Midbrain (tissue), 1 donor: ENCODE results near the gene THBS2.
"Not testable (repeated sequence)": the region's sequence is repeated elsewhere in the genome, so short reads cannot be mapped to it uniquely, and the experiment has no call there.

Experiments used
- DNase-seq: peaks from one replicate; lab custom pipeline; 2025; lab: John Stamatoyannopoulos, UW

THBS2 gene

DNA sequence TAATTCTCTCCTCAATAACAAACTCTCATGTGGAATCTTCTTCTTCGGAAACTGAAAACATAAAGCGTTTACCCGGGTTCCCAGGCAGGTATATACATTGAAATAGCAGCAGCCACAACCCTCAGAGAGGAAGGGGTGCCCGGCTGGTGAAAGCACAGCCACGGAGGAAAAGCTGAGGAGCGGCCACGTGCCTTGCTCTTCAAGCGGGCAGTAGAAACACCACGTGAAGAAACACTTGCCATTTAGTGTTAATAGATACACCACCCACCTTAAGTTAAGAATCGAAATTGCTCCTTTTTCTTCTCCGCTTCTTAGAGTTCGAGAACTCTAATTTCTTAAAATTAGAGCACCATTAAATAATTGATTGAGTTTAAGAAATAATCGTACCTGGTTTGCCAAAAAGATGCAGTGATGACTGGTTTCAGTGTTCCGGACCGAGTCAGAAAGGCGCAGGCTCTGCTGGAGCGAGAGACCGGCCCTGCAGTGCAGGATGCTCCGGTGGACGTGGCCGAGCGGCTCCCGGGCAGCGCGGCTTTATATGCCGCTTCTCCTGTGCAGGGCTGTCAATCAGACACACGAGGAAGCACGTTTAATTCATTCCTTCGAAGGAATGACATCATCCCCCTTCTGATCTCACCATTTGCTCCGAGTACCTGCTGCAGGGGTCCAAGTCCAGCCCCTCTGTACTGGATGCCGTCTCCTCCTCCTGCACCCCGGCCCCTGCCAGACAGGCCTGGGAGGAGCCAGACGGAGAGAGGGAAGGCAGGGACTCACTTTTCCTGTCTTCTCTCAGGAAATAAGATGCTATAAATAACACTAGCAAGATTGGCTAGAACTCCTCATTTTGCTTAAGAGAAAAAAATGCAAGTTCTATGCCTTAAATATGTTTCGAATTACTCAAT, at the start of gene THBS2:
TSS of gene THBS2 (minus strand) at position 510 of the 902 bp plus-strand sequence. CDS start 3,062 bp downstream, outside the sequence.
- peak; percentile 31 for DNase-seq

- DNase-seq: no peak
Measured at GRCh38 chr6:169302716-169303115, 49.1 kb upstream of the THBS2 start.

DNA sequence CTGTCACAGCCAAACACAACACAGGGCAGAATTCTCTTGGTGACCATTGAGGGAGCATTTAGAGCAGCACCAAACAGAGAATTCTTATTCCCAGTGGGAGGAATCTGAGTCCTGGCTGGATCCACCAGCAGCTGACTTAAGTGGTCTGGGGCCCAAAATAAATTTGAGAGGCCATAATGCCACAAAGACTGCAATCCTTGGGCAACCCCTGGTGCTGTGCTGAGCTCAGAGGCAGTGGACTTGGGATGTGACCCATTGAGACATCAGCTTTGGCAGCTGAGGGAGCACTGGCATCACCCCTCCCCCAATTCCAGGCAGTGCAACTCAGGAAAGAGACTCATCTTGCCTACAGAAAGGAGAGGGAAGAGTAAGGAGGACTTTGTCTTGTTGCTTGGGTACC, 48.6 kb upstream of the THBS2 start:
- no peak for DNase-seq

- no peak for DNase-seq
Measured at GRCh38 chr6:169300916-169301315, 47.3 kb upstream of the THBS2 start.

DNA sequence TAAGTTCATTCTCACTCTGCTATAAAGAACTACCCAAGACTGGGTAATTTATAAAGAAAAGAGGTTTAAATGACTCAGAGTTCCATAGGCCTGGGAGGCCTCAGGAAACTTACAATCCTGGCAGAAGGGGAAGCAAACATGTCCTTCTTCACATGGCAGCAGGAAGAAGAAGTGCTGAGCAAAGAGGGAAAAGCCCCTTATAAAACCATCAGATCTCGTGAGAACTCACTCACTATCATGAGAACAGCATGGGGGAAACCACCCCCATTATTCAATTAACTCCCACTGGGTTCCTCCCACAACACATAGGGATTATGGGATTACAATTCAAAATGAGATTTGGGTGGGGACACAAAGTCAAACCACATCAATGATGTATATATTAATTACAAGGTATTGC, 45.0 kb upstream of the THBS2 start:
- not testable (repeated sequence) for DNase-seq

DNA sequence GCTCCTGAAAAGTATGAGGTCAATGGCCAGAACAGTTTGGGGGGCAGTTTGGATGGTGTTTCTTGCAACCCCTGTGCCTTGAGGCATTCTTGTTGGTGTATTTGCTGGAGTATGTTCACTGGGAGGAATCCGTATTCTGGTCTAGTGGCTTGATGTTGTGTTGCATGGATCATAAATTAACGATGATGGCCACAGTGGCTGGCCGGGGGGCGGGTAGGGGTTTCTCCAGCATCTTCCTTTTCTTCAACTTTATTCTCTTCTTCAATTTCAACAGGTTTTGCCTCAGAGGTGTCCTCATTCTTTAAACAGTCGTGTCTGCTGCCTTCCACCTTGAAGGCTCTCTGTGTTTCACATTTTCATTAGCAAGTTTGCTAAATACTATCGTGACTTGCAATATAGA, 43.0 kb upstream of the THBS2 start:
- no peak for DNase-seq

DNA sequence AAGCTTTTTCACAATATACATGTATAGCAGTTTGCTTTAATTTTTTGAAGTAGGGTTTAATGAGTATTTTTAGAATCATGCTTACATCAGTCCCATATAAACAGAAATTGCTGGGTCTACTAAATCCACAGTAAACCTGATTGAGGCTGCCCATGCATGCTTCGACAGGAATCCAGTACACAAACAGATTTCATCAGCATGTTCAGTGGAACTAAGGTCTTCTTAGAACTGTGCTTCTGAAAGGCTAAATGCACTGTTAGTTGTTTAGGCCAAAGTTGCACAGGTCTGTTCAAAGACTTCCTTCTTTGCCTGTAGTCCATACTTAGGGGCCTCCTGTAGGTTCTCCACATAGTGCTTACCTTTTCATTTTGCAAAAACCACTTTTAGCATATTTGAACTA, 42.5 kb upstream of the THBS2 start:
- no peak for DNase-seq

DNA sequence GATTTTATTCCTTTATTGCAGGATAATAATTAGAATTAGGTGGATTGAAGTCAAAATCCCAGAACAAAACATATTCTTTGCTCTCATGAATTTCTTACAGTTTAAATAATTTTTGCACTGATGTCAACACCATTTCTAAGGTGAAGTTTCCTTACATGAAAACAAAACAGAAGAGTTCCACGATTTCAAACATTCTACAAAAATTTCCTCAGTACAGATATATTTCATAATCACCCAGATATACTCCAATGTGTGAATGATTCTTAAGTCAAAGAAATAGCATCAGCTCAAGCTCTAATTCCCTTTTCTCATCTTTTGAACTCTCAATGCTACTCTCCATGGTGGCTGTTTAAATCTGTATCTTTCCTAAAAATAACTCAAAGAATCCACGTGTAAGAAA, 39.5 kb upstream of the THBS2 start:
- no peak for DNase-seq

DNA sequence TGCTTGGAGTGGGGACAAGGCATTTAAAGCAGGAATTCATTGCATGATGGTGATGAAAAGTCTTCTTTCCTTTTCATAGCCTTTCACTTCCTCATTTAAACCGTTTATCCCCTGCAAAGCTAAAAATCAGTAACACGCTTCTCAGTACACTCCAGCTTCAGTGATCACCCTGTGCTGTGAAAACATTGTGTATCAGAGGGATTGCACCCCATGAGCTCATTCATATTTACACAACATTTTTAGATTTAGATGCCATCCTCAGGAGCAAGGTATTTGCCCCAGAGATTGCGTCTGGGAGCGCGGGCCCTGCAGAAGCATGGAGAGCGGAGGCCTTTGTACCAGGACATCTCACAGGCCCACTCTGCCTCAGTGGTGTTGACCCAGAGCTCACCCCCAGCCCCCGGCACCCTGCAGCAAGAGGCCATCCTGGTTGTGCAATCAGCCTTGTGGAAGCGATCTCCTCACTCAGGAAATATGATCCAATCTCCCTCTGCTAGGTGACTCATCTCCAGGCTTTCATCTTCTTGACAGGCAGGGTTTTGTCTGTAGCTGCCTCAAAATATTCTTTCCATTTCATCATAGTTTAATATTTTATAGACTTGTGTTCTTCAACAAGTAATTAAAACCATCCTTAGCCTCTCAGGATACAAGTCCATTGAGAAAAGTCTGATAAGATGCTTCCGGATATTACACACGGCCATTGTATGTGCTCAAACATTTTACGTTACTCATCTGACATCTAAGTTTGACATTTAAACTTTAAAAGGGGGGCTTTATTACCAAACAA, 38.9 kb upstream of the THBS2 start:
- no peak for DNase-seq

- DNase-seq: no peak
Measured at GRCh38 chr6:169291646-169292337, 38.1 kb upstream of the THBS2 start.

DNA sequence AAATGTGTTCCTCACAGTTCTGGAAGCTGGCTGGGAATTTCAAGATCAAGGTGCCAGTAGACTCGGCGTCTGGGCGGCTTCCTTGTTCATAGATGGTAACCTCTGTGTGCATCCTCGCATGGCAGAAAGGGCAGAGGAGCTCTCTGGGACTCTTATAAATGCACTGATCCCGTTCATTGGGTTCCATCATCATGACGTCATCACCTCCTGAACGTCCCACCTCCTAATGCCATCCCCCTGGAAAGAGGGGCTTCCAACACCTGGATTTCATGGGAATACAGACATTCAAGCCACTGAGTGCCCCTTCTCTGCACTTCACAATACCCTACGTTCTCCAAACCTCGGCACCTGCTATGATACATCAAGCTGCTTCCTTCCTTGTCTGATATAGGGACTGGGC, 37.5 kb upstream of the THBS2 start:
- DNase-seq: no peak

GRCh38 chr6:169289619-169290339, 36.1 kb upstream of the THBS2 start:
- DNase-seq: no peak

- DNase-seq: no peak
Measured at GRCh38 chr6:169289257-169289618, 35.6 kb upstream of the THBS2 start.

DNA sequence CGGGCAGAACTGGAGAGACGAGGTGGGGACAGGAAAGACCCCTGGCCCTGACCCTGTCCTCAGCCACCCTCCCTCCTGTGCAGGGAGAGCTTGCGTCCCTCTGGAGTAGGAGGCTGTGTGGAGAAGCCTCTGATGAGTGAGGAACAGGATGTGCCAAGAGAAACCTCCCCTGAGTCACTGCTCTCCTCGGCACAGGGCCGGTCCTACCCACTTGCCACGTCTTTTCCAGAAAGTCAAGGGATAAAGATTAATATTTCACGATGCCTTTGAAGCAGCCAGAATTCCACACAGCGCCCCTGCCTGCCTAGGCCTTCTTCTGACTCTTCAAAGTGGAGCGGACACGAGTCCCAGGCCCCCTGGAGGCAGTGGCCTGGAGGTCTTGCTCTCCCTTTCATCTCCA, 34.9 kb upstream of the THBS2 start:
- no peak for DNase-seq

- no peak for DNase-seq
Measured at GRCh38 chr6:169287675-169288074, 34.0 kb upstream of the THBS2 start.

- DNase-seq: no peak
Measured at GRCh38 chr6:169286961-169287360, 33.3 kb upstream of the THBS2 start.

DNA sequence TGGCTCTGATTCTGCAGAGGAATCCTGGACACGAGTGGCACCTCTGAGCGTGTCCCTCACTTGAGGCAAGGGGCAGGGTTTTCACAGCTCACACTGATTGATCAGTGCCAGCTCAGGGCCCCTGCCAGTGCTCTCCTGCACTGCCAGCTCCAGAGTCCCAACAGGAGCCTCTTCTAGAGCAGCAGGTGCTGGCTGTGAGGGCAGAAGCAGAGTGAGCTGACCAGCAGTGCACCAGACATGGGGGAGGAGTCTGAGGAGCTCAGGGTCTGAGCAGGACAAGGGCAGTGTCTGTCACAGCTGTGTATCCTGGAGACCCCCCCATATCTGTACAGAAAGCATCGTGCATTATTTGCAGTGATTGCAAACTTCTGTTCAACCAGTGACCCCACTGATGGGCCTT, 31.5 kb upstream of the THBS2 start:
- DNase-seq: no peak

DNA sequence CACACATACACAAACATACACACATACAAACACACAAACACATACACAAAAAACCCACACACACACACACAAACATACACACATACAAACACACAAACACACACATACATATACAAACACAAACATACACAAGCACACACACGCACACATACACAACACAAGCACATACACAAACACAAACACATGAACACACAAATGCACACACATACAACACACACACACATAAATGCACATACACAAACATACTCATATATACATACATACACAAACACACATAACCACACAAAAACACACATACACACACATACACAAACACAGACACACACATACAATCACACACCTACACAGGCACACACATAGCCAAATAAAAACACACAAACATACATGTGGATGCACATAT, 30.3 kb upstream of the THBS2 start:
- DNase-seq: no peak

- DNase-seq: no peak
Measured at GRCh38 chr6:169282043-169282442, 28.4 kb upstream of the THBS2 start.

- no peak for DNase-seq
Measured at GRCh38 chr6:169277619-169278018, 24.0 kb upstream of the THBS2 start.

- DNase-seq: no peak
Measured at GRCh38 chr6:169274781-169275180, 21.1 kb upstream of the THBS2 start.

DNA sequence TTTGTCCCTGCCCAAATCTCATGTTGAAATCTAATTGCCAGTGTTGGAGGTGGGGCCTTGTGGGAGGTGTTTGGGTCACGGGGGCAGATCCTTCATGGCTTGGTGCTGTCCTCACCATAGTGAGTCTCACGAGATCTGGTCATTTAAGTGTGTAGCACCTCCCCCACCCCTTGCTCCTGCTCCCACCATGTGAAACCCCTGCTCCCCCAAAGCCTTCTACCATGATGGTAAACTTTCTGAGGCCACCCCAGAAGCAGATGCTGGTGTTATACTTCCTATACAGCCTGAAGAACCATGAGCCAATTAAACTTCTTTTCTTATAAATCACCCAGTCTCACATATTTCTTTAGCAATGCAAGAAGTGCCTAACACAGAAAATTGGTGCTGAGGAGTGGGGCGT, 19.9 kb upstream of the THBS2 start:
- no peak for DNase-seq
